ENCODE results near the gene MEI1.
A peak's percentile ranks its signal among the peaks of the same experiment; 100 is the strongest.
"Not testable (repeated sequence)": the region's sequence is repeated elsewhere in the genome, so short reads cannot be mapped to it uniquely, and the experiment has no call there.

MEI1 gene

GRCh38 chr22:41732096-41732772 is 32.9 kb downstream of the MEI1 start:
- no peak overlapping the region for H3K4me3 Mint-ChIP-seq

DNA sequence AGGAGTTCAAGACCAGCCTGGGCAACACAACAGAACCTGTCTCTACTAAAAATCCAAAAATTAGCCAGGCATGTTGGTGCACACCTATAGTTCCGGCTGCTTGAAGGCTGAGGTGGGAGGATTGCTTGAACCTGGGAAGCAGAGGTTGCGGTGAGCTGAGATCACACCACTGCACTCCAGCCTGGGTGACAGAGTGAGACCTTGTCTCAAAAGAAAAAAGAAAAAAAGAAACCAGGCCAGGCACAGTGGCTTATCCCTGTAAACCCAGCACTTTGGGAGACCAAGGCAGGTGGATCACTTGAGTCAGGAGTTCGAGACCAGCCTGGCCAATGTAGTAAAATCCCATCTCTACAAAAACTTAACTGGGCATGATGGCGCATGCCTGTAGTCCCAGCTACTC is 33.9 kb downstream of the MEI1 start:
- DNase-seq (ENCODE audit: low spot score in 2 of 2); ATAC-seq (replicated peaks; ENCODE audit: extremely low read depth, poor library complexity, severe bottlenecking); H3K27ac Mint-ChIP-seq (ENCODE audit: low read depth); H3K36me3 Mint-ChIP-seq (ENCODE audit: insufficient read depth); H3K4me1 Mint-ChIP-seq; H3K9me3 Mint-ChIP-seq; H3K4me3 Mint-ChIP-seq; H3K27me3 Mint-ChIP-seq: not testable (repeated sequence)

More at GRCh38 chr22:41732096-41732772, 32.9 kb downstream of the MEI1 start:
- Mint-ChIP-seq H3K27ac (ENCODE audit: low read depth) (no peak overlapping the region), H3K27me3 (no peaks in the 10 kb centered on the region), H3K36me3 (ENCODE audit: insufficient read depth) (no peaks in the 10 kb centered on the region), H3K9me3 (no peaks in the 10 kb centered on the region), H3K4me1 (no peaks in the 10 kb centered on the region)
- DNase-seq (ENCODE audit: low spot score in 2 of 2) (no peak), ATAC-seq (replicated peaks; ENCODE audit: extremely low read depth, poor library complexity, severe bottlenecking) (no peak)

- DNase-seq (ENCODE audit: low spot score in 2 of 2) (no peak), ATAC-seq (replicated peaks; ENCODE audit: extremely low read depth, poor library complexity, severe bottlenecking) (no peak)
- Mint-ChIP-seq H3K27ac (ENCODE audit: low read depth) (no peak overlapping the region), H3K9me3 (no peaks in the 10 kb centered on the region), H3K4me3 (no peak overlapping the region), H3K4me1 (peaks cover 5% of the 10 kb centered on the region), H3K27me3 (peaks cover 16% of the 10 kb centered on the region), H3K36me3 (ENCODE audit: insufficient read depth) (no peaks in the 10 kb centered on the region)
These were observed 40.3 kb downstream of the MEI1 start for GRCh38 chr22:41739576-41739975.

- Mint-ChIP-seq H3K27me3 (peaks cover 28% of the 10 kb centered on the region), H3K36me3 (ENCODE audit: insufficient read depth) (no peaks in the 10 kb centered on the region), H3K9me3 (no peaks in the 10 kb centered on the region), H3K4me3 (no peak overlapping the region), H3K4me1 (peaks cover 5% of the 10 kb centered on the region), H3K27ac (ENCODE audit: low read depth) (no peak overlapping the region)
- DNase-seq (ENCODE audit: low spot score in 2 of 2) (no peak), ATAC-seq (replicated peaks; ENCODE audit: extremely low read depth, poor library complexity, severe bottlenecking) (no peak)
These were observed 43.6 kb downstream of the MEI1 start for GRCh38 chr22:41742918-41743317.

- no peak overlapping the region for H3K4me3 Mint-ChIP-seq
- DNase-seq (ENCODE audit: low spot score in 2 of 2), result no peak
- H3K9me3 Mint-ChIP-seq, result no peaks in the 10 kb centered on the region
- H3K27ac Mint-ChIP-seq (ENCODE audit: low read depth), result no peak overlapping the region
- no peak for ATAC-seq (replicated peaks; ENCODE audit: extremely low read depth, poor library complexity, severe bottlenecking)
- H3K36me3 Mint-ChIP-seq (ENCODE audit: insufficient read depth), result no peaks in the 10 kb centered on the region
- H3K4me1 Mint-ChIP-seq, result peaks cover 4% of the 10 kb centered on the region
- H3K27me3 Mint-ChIP-seq, result peaks cover 24% of the 10 kb centered on the region
These were observed 46.7 kb downstream of the MEI1 start for GRCh38 chr22:41745968-41746367.

DNA sequence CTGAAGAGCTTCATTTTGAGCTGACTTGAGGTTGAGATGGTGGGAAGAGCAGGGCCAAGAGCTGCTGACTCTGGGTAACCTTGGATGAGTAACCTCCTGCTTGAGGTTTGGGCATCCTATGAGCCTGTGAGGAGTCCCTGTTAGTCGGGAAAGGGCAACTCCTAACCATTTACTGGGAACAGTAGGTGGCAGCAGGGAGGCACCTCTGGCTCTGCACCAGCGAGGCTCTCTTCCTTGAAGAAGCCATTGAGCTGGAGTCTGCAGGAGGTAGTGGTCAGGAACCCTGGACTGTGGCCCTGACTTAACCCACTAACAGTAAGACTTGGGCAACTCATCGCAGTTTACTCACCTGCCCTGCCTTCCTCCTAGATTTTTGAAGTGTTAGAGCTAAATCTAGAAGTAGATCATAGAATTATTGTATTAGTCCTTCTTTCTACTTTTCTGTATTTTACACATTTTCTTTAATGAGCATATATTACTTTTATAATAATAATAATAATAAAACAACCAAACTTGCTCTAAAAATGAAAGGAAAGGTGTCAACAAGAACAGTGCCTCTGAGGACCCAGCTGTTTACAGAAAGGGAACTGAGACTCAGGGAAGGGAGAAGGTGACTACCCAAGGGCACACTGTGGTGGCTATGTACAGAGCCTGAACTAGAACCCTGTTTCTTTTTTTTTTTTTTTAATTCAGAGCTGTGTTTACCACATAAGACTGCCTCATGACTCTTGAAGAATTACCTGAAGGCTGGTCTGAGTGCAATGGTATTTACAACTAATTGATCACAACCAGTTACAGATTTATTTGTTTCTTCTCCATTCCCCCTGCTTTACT is 47.5 kb downstream of the MEI1 start:
- H3K4me3 Mint-ChIP-seq, result no peak overlapping the region
- no peaks in the 10 kb centered on the region for H3K36me3 Mint-ChIP-seq (ENCODE audit: insufficient read depth)
- H3K4me1 Mint-ChIP-seq, result peaks cover 4% of the 10 kb centered on the region
- H3K9me3 Mint-ChIP-seq, result no peaks in the 10 kb centered on the region
- no peak overlapping the region for H3K27ac Mint-ChIP-seq (ENCODE audit: low read depth)
- peaks cover 24% of the 10 kb centered on the region for H3K27me3 Mint-ChIP-seq
- peak; percentile 23 to 29 for DNase-seq (ENCODE audit: low spot score in 2 of 2)
- no peak for ATAC-seq (replicated peaks; ENCODE audit: extremely low read depth, poor library complexity, severe bottlenecking)

DNA sequence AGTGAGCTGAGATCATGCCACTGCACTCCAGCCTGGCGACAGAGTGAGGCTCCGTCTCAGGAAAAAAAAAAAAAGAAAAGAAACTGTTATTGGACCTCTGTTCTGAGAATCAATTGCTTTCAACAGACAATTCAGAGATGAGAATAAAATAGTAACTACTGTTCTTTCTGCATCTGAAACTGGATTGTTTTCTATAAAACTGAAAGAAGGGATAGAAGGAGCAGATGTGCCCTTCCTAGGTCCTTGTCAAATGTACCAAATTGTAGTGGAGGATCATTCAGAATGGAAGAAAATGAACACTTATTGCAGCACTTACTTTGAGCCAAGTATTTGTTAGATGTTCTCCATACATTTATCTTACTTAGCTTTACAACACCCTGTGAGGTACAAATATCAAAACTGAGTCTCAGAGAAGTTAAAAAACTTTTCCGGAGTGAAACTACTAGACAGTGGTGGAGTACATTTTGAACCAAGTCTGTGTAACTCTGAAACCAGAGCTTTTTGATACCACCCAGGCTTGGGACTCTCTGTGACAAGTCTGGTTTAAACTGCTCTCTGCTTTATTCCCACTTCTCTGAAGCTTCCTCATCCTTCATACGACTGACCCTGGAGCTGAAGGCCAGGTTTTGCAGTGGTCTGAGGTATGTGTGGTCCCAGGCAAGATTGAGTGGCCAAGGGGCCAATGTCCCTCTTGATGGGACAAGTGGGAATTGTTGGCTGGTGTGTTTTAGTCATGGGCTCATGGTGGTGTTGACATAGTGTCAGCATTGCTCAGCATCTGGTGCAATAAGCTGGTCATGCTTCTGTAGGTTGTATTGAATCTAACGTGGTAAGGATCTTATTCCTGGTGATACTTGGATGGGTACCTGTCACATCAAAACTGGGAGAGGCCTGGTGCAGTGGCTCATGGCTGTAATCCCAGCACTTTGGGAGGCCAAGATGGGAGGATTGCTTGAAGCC is 53.0 kb downstream of the MEI1 start:
- no peak overlapping the region for H3K4me3 Mint-ChIP-seq
- peaks cover 4% of the 10 kb centered on the region for H3K4me1 Mint-ChIP-seq
- ATAC-seq (replicated peaks; ENCODE audit: extremely low read depth, poor library complexity, severe bottlenecking) (no peak), DNase-seq (ENCODE audit: low spot score in 2 of 2) (no peak)
- peaks cover 12% of the 10 kb centered on the region for H3K27me3 Mint-ChIP-seq
- no peaks in the 10 kb centered on the region for H3K36me3 Mint-ChIP-seq (ENCODE audit: insufficient read depth)
- H3K27ac Mint-ChIP-seq (ENCODE audit: low read depth), result no peak overlapping the region
- no peaks in the 10 kb centered on the region for H3K9me3 Mint-ChIP-seq

DNA sequence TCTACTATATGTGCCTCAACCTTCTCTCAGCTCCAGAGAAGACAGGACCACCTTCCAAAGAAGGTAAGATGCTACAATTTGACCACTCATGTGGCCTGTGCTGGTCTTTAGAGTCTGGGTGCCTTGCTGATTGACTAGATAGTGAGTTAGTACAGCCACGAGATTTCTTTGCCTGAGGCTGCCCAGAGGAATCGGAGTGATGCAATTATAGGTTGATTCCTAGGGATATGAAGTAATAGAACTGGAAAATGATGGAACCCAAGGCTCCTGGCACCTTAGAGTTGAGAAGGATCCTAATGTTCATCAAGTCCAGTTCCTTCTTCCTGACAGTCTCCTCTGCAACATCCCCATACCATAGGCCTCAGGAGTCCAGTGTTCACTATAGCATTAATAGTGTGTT is 54.7 kb downstream of the MEI1 start:
- Mint-ChIP-seq H3K4me3 (no peak overlapping the region), H3K9me3 (no peaks in the 10 kb centered on the region), H3K36me3 (ENCODE audit: insufficient read depth) (no peaks in the 10 kb centered on the region), H3K4me1 (peaks cover 4% of the 10 kb centered on the region), H3K27ac (ENCODE audit: low read depth) (no peak overlapping the region), H3K27me3 (peaks cover 12% of the 10 kb centered on the region)
- ATAC-seq (replicated peaks; ENCODE audit: extremely low read depth, poor library complexity, severe bottlenecking), result no peak
- no peak for DNase-seq (ENCODE audit: low spot score in 2 of 2)

GRCh38 chr22:41757502-41757901 is 58.2 kb downstream of the MEI1 start:
- Mint-ChIP-seq H3K27ac (ENCODE audit: low read depth) (no peak overlapping the region), H3K27me3 (no peaks in the 10 kb centered on the region), H3K36me3 (ENCODE audit: insufficient read depth) (no peaks in the 10 kb centered on the region), H3K4me1 (no peaks in the 10 kb centered on the region), H3K4me3 (no peak overlapping the region), H3K9me3 (no peaks in the 10 kb centered on the region)
- ATAC-seq (replicated peaks; ENCODE audit: extremely low read depth, poor library complexity, severe bottlenecking) (no peak), DNase-seq (ENCODE audit: low spot score in 2 of 2) (no peak)

- no peaks in the 10 kb centered on the region for H3K4me1 Mint-ChIP-seq
- H3K27ac Mint-ChIP-seq (ENCODE audit: low read depth), result no peak overlapping the region
- H3K4me3 Mint-ChIP-seq, result no peak overlapping the region
- H3K9me3 Mint-ChIP-seq, result no peaks in the 10 kb centered on the region
- no peaks in the 10 kb centered on the region for H3K36me3 Mint-ChIP-seq (ENCODE audit: insufficient read depth)
- DNase-seq (ENCODE audit: low spot score in 2 of 2) (no peak), ATAC-seq (replicated peaks; ENCODE audit: extremely low read depth, poor library complexity, severe bottlenecking) (no peak)
- H3K27me3 Mint-ChIP-seq, result no peaks in the 10 kb centered on the region
These were observed 58.9 kb downstream of the MEI1 start for GRCh38 chr22:41758231-41758630.

- no peak overlapping the region for H3K4me3 Mint-ChIP-seq
- H3K27me3 Mint-ChIP-seq, result no peaks in the 10 kb centered on the region
- peak in 1 of 2 donors; percentile 15 for DNase-seq (ENCODE audit: low spot score in 2 of 2)
- H3K36me3 Mint-ChIP-seq (ENCODE audit: insufficient read depth), result no peaks in the 10 kb centered on the region
- no peak overlapping the region for H3K27ac Mint-ChIP-seq (ENCODE audit: low read depth)
- ATAC-seq (replicated peaks; ENCODE audit: extremely low read depth, poor library complexity, severe bottlenecking), result no peak
- no peaks in the 10 kb centered on the region for H3K4me1 Mint-ChIP-seq
- no peaks in the 10 kb centered on the region for H3K9me3 Mint-ChIP-seq
These were observed 63.9 kb downstream of the MEI1 start for GRCh38 chr22:41762980-41763779.

GRCh38 chr22:41766476-41766875 is 67.2 kb downstream of the MEI1 start:
- Mint-ChIP-seq H3K27ac (ENCODE audit: low read depth) (no peak overlapping the region), H3K27me3 (no peaks in the 10 kb centered on the region), H3K36me3 (ENCODE audit: insufficient read depth) (no peaks in the 10 kb centered on the region), H3K9me3 (no peaks in the 10 kb centered on the region), H3K4me1 (no peaks in the 10 kb centered on the region), H3K4me3 (no peak overlapping the region)
- DNase-seq (ENCODE audit: low spot score in 2 of 2) (no peak), ATAC-seq (replicated peaks; ENCODE audit: extremely low read depth, poor library complexity, severe bottlenecking) (no peak)
